Activated CD8-positive, alpha-beta memory T cell treated with anti-CD3 and anti-CD28 coated beads for 1 hour (primary cell): ENCODE measurements around the gene FRMPD3.
"Not testable (repeated sequence)": the region's sequence is repeated elsewhere in the genome, so short reads cannot be mapped to it uniquely, and the experiment has no call there.

Experiments used
- DNase-seq, 2 donors: peaks; one replicate each; pipeline ENCODE4 v3.0.0-alpha.2; 2020; ENCODE audit warnings: low read depth in 1 of 2; ENCODE audit errors: extremely low read depth in 1 of 2

Gene FRMPD3

DNA sequence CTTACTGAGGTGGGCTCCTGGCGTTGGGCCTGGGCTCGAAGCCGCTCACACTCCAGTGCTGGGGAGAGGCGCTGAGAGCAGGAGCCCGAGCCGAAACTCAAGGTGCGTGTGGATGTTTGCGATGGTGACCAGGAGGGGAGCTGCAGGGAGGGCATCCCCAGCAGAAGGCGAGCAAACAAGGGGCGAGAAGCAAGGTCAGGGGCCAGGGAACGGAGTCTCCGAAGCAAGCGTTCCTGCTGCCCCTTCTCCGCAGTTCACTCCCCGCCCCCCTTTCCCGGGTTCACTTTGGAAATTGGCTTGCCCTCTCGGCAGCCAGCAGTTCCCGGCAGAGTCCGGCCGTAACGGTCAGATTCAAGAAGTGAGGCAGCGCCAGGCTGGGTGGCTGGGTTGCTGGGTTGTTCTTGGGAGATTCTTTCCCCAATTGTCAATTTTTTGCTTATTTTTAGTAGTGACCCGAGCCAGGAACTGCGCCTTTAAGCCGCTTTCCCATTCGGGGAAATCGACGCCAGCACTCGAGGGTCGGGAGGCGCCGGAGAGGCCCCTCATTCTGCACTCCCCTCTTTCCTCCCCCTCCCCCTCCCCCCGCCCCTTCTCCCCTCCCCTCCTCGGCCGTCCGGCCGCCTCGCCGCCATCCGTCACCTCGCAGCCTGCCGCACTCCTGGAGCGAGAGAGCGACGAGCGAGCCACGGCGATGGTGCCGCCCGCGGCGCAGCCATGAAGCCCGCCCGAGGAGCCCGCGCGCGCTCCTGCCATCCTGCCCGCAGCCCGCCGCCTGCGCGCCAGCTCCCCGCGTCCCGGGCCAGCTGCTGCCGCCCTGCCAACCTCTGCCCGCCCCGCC, at the start of gene FRMPD3:
Gene FRMPD3, plus strand, starts transcription at position 655 of the 838 bp plus-strand sequence. CDS start 76,937 bp downstream, outside the sequence.
- no peak for DNase-seq

DNA sequence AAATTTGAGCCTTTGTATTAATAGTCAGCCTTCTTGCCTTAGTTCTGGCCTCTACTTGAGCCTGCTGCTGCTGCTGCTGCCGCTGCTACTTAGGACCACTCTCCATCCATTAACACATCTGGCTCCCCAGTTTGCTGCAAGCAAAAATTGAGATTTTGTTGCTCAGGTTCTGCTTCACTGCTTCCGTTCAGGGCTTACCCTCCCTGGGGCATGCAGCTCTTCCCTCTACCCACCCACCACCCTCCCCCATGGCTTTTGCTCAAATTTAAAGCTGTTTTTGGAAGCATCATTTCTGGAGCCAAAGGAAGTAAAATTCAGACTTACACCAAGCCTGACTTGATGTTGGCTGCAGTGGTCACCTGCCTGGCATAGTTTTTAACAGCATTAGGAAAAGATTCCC, 28.9 kb upstream of the FRMPD3 start:
- no peak for DNase-seq

- no peak for DNase-seq
These were observed 28.1 kb upstream of the FRMPD3 start for GRCh38 chrX:107421337-107421861.

DNA sequence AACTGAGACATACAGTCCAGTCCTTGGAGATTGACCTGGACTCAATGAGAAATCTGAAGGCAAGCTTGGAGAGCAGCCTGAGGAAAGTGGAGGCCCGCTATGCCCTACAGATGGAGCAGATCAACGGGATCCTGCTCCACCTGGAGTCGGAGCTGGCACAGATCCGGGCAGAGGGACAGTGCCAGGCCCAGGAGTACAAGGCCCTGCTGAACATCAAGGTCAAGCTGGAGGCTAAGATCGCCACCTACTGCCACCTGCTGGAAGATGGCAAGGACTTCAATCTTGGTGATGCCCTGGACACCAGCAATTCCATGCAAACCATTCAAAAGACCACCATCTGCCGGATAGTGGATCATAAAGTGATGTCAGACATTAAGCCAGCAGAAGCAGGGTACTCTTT, 20.4 kb upstream of the FRMPD3 start:
- DNase-seq: no peak

DNA sequence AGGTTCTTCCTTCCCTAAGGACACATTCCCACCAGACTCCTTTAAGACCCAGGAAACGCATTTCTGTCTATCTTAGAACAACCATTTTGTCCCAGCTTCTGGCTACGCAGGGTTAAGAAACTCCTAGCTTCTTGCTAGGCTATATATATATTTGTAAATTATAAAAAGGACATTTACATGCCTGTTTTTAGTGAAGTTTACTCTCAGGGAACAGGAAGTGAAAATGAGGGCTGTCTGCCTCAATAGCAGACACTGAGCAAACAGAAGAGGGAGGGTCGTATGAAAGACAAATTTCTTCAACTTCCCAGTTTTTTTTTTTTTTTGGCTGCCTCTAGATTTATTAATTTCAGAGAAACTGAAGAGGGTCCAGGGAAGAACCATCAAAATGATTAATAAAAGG, 9.3 kb upstream of the FRMPD3 start:
- DNase-seq: no peak

DNA sequence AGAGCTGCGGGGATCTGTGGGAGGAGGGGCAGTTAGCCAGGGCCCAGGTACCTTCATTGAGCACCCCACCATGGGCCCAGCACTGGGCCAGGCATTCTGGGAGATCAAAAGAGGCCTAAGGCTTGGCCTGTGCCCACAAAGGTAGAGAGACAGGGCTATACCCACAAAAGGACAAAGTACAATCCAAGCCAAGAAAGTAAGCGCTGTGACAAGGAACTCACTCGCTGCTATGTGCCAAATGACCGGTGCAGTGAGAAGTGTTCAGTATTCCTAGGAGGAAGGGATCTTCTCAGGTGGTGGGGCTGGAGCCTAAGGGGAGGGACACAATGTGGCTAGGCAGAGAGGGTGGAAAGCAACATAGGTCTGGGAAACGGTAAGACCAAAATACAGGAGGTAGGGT, 8.8 kb upstream of the FRMPD3 start:
- no peak for DNase-seq

DNA sequence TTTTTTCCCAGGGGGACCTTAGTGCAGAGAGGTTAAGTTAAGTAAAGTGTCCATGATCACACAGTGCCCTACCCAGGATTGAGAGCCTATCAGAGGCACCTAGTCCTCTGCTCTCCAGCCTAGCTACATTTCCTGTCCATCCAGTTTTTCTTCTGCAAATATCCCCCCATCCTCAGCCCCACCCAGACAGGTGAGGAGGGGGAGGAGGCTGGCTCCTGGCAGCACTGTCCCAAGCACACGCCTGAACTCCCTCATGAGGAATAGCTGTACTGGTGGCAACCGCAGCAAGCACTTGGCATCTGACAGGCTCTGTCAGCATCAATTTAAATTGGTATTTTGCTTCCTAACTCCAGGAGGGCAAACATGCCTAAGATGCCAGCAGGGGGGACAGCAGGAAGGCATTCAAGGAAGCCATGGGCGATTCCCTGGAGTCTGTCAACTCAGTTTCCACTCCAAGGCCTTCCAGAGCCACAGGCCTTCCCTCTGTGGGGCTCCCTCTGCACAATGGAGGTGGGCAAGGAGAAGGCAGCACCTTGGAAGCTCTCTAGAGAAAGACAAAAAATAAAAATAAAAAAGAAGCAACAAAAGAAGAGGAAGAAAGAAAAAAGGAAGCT, 6.4 kb upstream of the FRMPD3 start:
- no peak for DNase-seq

GRCh38 chrX:107445146-107445545, 4.3 kb upstream of the FRMPD3 start:
- DNase-seq: no peak

DNA sequence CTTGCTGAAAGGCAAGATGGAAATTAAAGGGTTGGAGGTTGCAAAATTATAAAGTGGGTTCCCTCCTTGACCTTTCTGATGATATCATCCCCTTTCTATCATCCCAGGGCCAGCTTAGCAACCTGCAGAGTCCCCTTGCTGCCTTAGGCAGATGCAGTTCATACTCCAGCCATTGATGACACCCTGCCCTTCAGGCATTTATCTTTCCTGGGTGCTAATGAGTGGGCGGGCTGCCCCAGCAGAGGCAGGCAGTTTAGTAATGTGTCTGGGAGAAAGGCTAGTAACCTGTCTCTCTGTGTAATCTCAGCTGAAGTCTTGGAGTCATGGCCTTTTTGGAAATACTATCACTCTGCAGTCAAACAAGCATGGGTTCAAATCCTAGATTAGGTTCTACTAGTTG, 3.8 kb upstream of the FRMPD3 start:
- DNase-seq: no peak

- DNase-seq: no peak
These were observed 1.8 kb upstream of the FRMPD3 start for GRCh38 chrX:107447642-107448041.

DNA sequence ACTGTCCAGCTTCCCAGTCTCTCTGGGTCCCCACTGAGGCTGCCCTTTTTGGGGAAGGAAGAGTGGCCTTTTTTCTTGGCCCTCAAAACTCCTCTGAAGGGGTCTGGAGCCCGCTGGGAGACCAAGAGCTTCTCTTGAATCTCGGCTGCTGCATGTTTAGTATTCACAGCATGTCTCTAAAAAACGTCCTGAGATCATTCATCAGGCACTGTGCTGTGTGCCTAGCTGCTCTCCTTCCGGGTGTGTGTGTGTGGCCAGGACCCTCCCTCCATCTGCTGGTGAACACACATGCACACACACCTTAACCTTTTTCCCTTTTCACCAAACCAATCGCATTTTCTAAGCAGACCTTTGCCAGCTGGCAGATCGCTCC, 841 bp upstream of the FRMPD3 start:
- DNase-seq: no peak

DNA sequence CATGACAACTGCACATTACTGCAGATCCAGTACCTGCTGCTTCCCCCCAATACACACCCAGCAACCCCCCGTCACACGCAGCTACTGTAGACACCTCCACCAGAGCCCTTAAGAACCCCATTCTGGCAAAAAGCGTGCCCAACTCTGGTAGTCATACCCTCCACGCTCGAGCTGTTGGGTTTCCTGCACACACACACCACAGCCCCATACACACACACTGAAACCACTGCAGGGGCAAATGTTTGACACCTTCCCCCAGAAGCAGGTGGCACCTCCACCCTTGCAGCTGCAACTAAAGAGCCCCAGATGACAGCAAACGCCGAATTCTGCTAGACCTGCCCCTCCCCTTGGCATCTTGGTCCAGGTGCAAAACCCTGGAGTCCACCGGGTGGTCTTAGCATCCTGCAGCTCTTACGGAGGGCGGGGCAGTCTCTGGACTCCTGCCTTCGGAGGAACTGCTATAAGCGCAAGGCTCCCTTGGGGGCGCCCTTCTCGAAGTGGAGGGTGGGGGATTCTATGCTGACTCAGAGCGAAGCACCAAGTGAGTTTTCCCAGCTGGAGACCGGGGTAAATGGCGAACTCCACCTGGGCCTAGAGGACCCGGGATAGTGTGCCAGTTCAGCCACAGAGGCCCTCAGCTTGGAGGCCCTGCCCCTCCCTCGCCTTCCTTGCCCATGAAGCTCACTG, 1.5 kb downstream of the FRMPD3 start:
- DNase-seq: no peak

DNA sequence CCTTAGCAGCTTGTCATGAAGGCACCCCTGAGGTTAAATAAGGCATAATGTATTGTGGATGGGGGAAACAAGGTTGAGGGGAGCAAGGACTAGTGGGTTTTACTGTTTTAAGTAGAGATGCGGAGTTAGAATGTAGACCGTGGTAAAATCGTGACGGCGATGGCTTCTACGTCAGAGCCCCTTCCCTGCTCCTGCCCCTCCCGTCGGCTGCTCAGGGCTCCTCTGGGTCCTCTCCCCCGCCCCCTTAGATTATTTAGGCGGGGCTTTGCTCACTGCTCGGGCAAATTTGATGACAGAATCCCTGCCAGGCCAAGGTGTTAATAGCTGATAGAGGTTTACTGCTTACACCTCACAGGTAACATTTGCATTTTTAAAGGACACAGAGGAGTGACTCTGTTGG, 2.3 kb downstream of the FRMPD3 start:
- no peak for DNase-seq

DNA sequence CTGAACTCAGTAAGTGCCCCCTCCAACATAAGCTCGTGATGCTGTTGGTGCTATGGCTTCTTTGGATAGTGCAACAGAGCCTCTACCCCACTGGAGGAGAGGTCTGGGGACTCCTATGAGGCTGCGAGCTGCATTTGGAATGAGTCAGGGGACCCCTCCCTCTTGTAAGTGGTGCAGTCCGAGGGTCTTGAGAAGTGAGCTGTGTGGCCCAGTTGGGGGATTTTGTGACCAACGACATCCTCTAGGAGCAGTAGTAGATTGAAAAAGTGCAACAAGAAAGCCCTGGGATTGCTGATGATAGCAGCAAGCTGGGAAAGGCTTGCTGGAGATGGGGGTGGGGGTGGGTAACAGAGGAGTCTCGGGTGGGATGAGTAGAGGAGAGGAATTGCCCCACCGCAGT, 3.1 kb downstream of the FRMPD3 start:
- DNase-seq: no peak

DNA sequence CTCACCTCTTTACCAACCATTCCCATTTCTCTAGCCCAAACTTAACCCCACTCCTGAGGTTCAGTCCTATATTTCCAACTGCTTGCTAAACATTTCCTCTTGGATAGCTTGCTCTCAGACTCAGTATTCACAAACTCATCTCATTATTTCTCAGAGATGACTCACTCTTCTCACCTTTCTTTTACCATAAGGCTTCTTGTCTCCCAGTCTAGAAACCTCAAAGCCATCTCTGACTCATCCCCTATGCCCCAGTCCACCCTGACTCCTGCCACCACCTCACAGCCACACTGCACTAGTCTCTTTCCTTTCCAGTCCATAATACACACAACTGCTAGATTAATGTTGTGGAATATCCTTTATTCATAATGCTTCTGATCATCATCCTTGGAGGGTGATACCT, 4.8 kb downstream of the FRMPD3 start:
- DNase-seq: no peak

GRCh38 chrX:107457289-107457688, 7.8 kb downstream of the FRMPD3 start:
- no peak for DNase-seq

DNA sequence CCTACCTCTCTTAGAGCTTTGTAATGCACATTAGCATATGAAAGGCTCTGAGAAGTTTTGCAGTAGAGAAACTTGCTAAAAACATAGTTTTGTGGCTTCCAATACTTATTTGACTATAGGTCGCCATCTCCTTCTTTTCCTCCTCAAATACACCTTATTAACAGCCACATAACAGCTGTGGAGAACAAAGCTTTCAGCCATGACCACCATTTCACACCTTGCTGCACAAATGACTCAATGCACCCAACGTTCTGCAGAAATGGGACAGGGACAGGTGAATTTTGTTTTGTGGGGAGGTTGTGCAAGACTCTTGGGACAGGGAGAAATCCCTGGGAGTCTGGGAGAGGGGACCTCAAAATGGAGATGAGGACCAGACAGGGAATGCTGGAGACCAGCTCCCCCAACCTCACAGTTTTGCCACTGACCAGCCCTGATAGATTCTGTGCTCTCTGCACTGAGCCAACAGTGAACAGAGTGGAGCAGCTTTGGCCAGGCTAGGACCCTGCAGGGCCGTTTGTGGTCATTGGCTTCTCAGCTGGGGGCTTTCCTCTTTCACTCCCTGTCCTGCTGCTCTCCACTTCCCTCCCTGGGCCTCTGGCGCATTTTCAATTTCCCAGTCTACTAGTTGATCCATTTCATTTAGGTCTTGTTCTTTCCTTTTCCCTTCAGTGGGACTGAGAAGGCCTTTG, 16.6 kb downstream of the FRMPD3 start:
- DNase-seq: no peak

DNA sequence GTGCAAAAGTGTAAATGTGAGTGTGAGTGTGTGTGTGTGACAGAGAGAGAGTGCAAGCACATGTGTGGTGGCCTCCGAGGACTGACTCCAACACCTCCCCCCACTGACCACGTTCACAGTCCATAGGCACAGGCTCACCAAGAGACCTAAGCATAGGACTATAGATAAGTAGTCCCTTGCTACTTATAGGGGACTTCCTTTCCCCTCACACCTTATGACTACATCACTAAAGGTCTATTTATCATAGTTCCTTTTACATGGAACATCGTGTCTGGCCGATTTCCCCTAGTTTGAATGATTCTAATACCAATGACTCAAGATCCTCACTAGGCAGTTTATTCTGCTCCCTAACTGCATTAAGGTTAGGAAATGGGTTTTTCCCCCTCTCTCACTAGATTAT, 17.8 kb downstream of the FRMPD3 start:
- DNase-seq: no peak

GRCh38 chrX:107470198-107470597, 20.7 kb downstream of the FRMPD3 start:
- DNase-seq: no peak

- no peak for DNase-seq
These were observed 21.5 kb downstream of the FRMPD3 start for GRCh38 chrX:107470971-107471370.

DNA sequence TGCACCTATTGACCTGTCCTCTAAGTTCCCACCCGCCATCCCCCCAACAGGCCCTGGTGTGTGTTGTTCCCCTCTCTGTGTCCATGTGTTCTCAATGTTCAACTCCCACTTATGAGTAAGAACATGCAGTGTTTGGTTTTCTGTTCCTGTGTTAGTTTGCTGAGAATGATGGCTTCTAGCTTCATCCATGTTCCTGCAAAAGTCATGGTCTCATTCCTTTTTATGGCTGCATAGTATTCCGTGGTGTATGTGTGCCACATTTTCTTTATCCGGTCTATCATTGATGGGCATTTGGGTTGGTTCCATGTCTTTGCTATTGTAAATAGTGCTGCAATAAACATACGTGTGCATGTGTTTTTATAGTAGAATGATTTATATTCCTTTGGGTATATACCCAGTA, 22.0 kb downstream of the FRMPD3 start:
- not testable (repeated sequence) for DNase-seq
